BE2C (cell line): Measurements from ENCODE around the gene ELMO1.
A peak's percentile ranks its signal among the peaks of the same experiment; 100 is the strongest.

Experiments used
- DNase-seq: peaks from one replicate; pipeline ENCODE4 v3.0.0-alpha.2; 2020
- H3K27me3 ChIP-seq: fragments of 250-450 bp; sonication (Bioruptor Pico); 2 replicates; pipeline ENCODE4 v1.5.1; 2020; ENCODE audit warnings: mild to moderate bottlenecking
- H3K36me3 ChIP-seq: fragments of 250-450 bp; sonication (Bioruptor Pico); 2 replicates; pipeline ENCODE4 v1.5.1; 2020; ENCODE audit warnings: mild to moderate bottlenecking
- H3K4me1 ChIP-seq: fragments of 250-450 bp; sonication (Bioruptor Pico); 2 replicates; pipeline ENCODE4 v1.5.1; 2020
- H3K4me3 ChIP-seq: 2 replicates; pipeline ENCODE4 v1.5.1; 2011; ENCODE audit warnings: low read depth, low read length
- H3K9me3 ChIP-seq: fragments of 250-450 bp; sonication (Bioruptor Pico); 2 replicates; pipeline ENCODE4 v1.5.1; 2020
- TF ChIP-seq, protein P1 (sequence below): IDR thresholded peaks from 2 replicates; pipeline ENCODE4 v1.5.1; 2012; ENCODE audit warnings: mild to moderate bottlenecking, low read depth, low read length

Gene ELMO1

DNA sequence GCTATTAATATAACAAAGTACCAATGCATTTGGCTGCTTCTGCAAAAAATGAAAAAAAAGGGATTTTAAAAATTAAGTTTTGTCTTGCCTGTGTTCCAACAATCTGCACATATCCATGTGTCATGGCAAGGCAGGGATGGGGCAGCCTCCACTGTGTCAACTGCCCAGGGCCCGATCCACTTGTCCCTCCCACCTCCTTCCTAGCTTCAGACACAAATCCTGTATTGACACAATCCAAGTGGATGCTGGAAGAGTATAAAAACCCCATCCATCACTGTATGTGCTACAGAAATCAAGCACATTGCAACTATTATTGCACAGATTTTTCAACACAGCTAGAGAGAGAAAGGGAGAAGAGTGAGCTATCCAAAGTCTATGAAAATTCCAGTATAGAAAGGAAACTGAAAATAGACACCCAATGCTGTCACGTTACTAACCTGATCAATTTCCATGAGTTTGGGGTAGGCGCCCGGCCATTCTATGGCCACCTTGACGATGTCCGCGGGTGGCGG, 106.4 kb downstream of the ELMO1 start:
- H3K27me3 ChIP-seq: no peaks in the 10 kb centered on the region
- H3K36me3 ChIP-seq: no peaks in the 10 kb centered on the region
- TF ChIP-seq, protein P1, sequence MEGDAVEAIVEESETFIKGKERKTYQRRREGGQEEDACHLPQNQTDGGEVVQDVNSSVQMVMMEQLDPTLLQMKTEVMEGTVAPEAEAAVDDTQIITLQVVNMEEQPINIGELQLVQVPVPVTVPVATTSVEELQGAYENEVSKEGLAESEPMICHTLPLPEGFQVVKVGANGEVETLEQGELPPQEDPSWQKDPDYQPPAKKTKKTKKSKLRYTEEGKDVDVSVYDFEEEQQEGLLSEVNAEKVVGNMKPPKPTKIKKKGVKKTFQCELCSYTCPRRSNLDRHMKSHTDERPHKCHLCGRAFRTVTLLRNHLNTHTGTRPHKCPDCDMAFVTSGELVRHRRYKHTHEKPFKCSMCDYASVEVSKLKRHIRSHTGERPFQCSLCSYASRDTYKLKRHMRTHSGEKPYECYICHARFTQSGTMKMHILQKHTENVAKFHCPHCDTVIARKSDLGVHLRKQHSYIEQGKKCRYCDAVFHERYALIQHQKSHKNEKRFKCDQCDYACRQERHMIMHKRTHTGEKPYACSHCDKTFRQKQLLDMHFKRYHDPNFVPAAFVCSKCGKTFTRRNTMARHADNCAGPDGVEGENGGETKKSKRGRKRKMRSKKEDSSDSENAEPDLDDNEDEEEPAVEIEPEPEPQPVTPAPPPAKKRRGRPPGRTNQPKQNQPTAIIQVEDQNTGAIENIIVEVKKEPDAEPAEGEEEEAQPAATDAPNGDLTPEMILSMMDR: no peak
- no peaks in the 10 kb centered on the region for H3K9me3 ChIP-seq
- no peak for DNase-seq
- H3K4me1 ChIP-seq: peaks cover 2% of the 10 kb centered on the region; the same call in 1 of the 2 replicates
- no peak overlapping the region for H3K4me3 ChIP-seq

DNA sequence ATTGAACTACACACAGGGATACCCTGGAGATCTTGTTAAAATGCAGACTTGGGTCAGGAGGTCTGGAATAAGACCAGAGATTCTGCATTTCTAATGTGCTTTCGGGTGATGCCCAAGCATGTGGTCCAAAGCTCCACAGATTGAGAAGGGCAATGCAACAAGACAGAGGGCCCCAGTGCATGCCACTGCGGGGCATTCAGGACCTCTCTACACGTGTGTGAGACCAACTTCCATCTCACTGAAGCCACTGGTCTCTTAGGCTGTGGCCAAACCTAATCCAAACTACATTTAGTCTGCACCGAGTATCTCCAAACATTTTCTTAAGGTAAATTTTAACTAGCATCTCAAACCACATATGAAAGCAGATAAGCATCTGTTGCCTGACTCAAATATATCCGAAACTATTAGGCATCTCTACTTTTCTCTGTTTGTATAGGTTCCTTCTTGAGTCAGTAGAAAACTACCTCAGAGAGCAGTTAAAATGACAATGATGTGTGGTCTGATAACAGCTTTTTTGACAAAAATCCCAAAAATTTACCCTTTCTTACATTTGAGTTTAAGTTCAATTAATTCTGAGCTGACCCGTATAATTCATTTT, 107.5 kb downstream of the ELMO1 start:
- no peak overlapping the region for H3K4me3 ChIP-seq
- no peaks in the 10 kb centered on the region; the same call in 1 of the 2 replicates for H3K9me3 ChIP-seq
- TF ChIP-seq, protein P1: no peak
- H3K27me3 ChIP-seq: no peaks in the 10 kb centered on the region
- H3K36me3 ChIP-seq: no peaks in the 10 kb centered on the region
- no peak for DNase-seq
- H3K4me1 ChIP-seq: peaks cover 2% of the 10 kb centered on the region; the same call in 1 of the 2 replicates

DNA sequence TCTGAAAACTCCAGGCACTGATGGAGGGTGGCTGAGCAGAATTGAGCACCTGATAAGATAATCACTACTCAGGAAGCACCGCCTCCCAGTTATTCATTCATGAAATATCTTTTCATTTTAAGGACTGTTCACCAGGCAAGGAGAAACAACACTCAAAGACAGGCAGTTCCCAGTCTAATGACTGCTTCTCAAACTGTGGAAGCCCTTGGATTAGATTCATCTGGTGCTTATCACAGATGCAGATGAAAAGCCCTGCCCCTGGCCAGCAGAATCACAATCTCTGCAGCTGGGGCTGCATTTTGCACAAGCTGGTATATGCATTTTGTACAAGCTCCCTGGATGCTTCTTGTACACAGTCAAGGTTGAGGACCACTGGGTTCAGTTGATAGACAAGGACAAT, 109.7 kb downstream of the ELMO1 start:
- TF ChIP-seq, protein P1: no peak
- Histone ChIP-seq H3K27me3 (no peaks in the 10 kb centered on the region), H3K4me3 (no peak overlapping the region), H3K9me3 (no peaks in the 10 kb centered on the region; the same call in 1 of the 2 replicates), H3K4me1 (peaks cover 2% of the 10 kb centered on the region; the same call in 1 of the 2 replicates), H3K36me3 (no peaks in the 10 kb centered on the region)
- DNase-seq: peak; percentile 20

DNA sequence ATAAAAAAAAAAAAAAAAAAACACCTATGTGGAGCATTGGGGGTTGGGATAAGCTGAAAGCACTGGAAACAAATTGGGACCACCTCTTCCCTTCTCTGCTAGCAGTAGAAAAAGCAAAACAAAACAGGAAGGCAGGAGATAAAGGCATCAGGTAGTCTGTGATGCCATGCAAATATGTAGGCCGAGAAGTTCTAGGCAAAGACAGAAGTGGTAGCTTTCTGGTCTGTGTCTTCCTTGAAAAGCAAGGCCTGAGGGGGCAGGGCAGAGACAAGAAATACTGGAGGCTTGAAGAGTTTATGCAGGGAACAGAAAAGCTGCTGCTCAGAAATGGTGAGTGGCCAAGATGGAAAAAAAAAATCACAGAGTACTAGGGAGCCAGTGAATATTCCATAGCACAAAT, 111.1 kb downstream of the ELMO1 start:
- no peak for DNase-seq
- TF ChIP-seq, protein P1: no peak
- no peaks in the 10 kb centered on the region for H3K27me3 ChIP-seq
- no peaks in the 10 kb centered on the region; the same call in 1 of the 2 replicates for H3K9me3 ChIP-seq
- H3K4me1 ChIP-seq: peaks cover 2% of the 10 kb centered on the region; the same call in 1 of the 2 replicates
- no peaks in the 10 kb centered on the region for H3K36me3 ChIP-seq
- no peak overlapping the region for H3K4me3 ChIP-seq

DNA sequence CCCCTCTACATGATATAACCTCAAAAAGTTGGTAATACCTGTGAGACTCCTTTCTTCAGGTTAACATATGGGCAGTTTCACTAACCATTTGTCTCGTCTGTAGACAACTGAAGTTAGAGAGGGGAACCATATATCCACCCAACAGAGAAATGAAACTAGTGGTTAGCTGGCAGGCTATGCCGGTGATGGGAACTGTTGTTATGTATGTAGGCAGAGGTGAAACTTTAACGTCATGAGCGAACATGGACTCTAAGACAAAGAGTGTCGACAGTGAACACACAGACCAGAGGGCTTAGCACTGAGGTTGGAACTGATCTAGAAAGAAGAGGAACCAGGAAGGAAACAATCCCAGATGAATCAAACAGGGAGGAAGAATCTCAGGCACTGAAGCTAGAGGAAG, 112.4 kb downstream of the ELMO1 start:
- TF ChIP-seq, protein P1: no peak
- H3K36me3 ChIP-seq: no peaks in the 10 kb centered on the region
- no peak overlapping the region for H3K4me3 ChIP-seq
- no peaks in the 10 kb centered on the region; the same call in 1 of the 2 replicates for H3K9me3 ChIP-seq
- no peaks in the 10 kb centered on the region for H3K27me3 ChIP-seq
- H3K4me1 ChIP-seq: peaks cover 2% of the 10 kb centered on the region; the same call in 1 of the 2 replicates
- DNase-seq: no peak

DNA sequence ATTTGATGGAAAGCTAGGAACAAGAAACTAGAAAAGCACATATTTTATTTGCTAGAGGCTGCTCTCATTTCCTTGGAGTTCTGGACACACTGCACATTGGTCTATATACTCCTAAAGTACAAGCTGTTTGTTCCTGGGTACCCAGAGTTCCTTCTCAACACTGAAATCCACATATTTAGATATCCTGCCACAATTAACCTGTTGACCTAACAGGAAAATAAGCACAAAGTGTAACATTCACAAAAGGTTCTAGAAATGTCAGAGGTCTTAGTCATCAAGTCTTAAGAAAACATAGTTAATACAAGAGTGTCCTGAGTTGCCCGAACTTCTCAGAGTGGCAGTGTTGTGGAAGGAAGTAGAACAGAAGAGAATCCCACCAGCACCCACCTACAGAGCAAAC, 115.6 kb downstream of the ELMO1 start:
- no peaks in the 10 kb centered on the region for H3K36me3 ChIP-seq
- TF ChIP-seq, protein P1: no peak

More for the DNA sequence above, 115.6 kb downstream of the ELMO1 start:
- Histone ChIP-seq H3K9me3 (no peaks in the 10 kb centered on the region; the same call in 1 of the 2 replicates), H3K4me1 (peaks cover 3% of the 10 kb centered on the region), H3K4me3 (no peak overlapping the region), H3K27me3 (no peaks in the 10 kb centered on the region)
- DNase-seq: no peak
